ENCODE measurements around the gene ZWILCH. TPM values are rescaled to one million over a fixed set of nuclear protein-coding genes. Genes with fewer than 3 reads are reported as not detected.

Gene ZWILCH
- total and polyA plus RNA-seq, 9 of the 15 experiments (the other 6 are each of a cell fraction or from before 2014, with no cell fraction given), result 32.8 to 94.2 (median 52.1) TPM

- TF ChIP-seq ARID3B (CRISPR knock-in tag; IDR thresholded peaks at IDR 0.05; ENCODE audit: borderline replicate concordance) (0 out of 2 replicates have a peak, but pooled peaks have one; percentile 9), ZNF12 (CRISPR knock-in tag; IDR thresholded peaks at IDR 0.05) (no peak), KAT7 (CRISPR knock-in tag; IDR thresholded peaks at IDR 0.05; ENCODE audit: borderline replicate concordance) (peak; percentile 66; the same call in 1 of the 2 replicates), MNT (conservative IDR thresholded peaks at IDR 0.05) (peak; percentile 90 to 91), KLF10 (CRISPR knock-in tag; IDR thresholded peaks at IDR 0.05) (no peak), SMARCB1 (IDR thresholded peaks at IDR 0.05; ENCODE audit: insufficient read length, low read depth) (no peak), CSDE1 (IDR thresholded peaks at IDR 0.05) (0 out of 4 replicates have a peak, but pooled peaks of 1 of the 2 experiments have one; percentile 55), RFX5 (IDR thresholded peaks at IDR 0.05; ENCODE audit: low read depth, low read length) (0 out of 2 replicates have a peak, but pooled peaks have one; percentile 16), HDAC1 (IDR thresholded peaks at IDR 0.05) (peak; percentile 80 to 99; a peak in 3 of 4 replicates), HES1 (IDR thresholded peaks at IDR 0.05; ENCODE audit: low read depth) (no peak), NBN (IDR thresholded peaks at IDR 0.05; ENCODE audit: low read depth) (peak; percentile 67), SAP30 (IDR thresholded peaks at IDR 0.05; ENCODE audit: borderline replicate concordance, insufficient read depth, low read depth, low read length, poor library complexity, severe bottlenecking) (peak; percentile 96), DMBX1 (CRISPR knock-in tag; IDR thresholded peaks at IDR 0.05; ENCODE audit: borderline replicate concordance) (no peak), ZNF780A (CRISPR knock-in tag; IDR thresholded peaks at IDR 0.05) (peak; percentile 50; the same call in 1 of the 2 replicates), BRCA1 (IDR thresholded peaks at IDR 0.05) (no peak), BRCA1 (CRISPR knock-in tag; IDR thresholded peaks at IDR 0.05) (no peak), TAF15 (IDR thresholded peaks at IDR 0.05; ENCODE audit: low read depth, low read length) (no peak), ASH1L (IDR thresholded peaks at IDR 0.05; ENCODE audit: borderline replicate concordance, low read depth, partially characterized antibody) (peak; percentile 67), ZNF699 (CRISPR knock-in tag; IDR thresholded peaks at IDR 0.05; ENCODE audit: insufficient replicate concordance) (no peak), HMBOX1 (IDR thresholded peaks at IDR 0.05) (no peak), ARID2 (IDR thresholded peaks at IDR 0.05) (0 out of 2 replicates have a peak, but pooled peaks have one; percentile 32), SMARCA5 (IDR thresholded peaks at IDR 0.05) (peak; percentile 91; the same call in 1 of the 2 replicates), ZNF511 (CRISPR knock-in tag; IDR thresholded peaks at IDR 0.05) (peak; percentile 54; the same call in 1 of the 2 replicates)
Measured at GRCh38 chr15:66504563-66505429, at the start of gene ZWILCH, which contains the start of gene RPL4 (continued).
